ENCODE data around the gene VKORC1.

Gene VKORC1

GRCh38 chr16:31112711-31113110, 18.1 kb upstream of the VKORC1 start:
- TF ChIP-seq REST (IDR thresholded peaks at IDR 0.05; ENCODE audit: insufficient read depth in 1 of 2, low read depth in 2 of 2, low read length in 2 of 2) (no peak), FOXP2 (optimal IDR thresholded peaks at IDR 0.05; ENCODE audit: borderline replicate concordance, extremely low read depth, extremely low read length, insufficient read depth) (no peak), TAF1 (IDR thresholded peaks at IDR 0.05; ENCODE audit: borderline replicate concordance, insufficient read depth, low read length) (no peak), SIN3A (IDR thresholded peaks at IDR 0.05; ENCODE audit: borderline replicate concordance, insufficient read depth, low read length) (no peak), POLR2AphosphoS5 (IDR thresholded peaks at IDR 0.05; ENCODE audit: low read depth, low read length) (no peak)

- TF ChIP-seq FOXP2 (optimal IDR thresholded peaks at IDR 0.05; ENCODE audit: borderline replicate concordance, extremely low read depth, extremely low read length, insufficient read depth) (no peak), TAF1 (IDR thresholded peaks at IDR 0.05; ENCODE audit: borderline replicate concordance, insufficient read depth, low read length) (no peak), REST (IDR thresholded peaks at IDR 0.05; ENCODE audit: insufficient read depth in 1 of 2, low read depth in 2 of 2, low read length in 2 of 2) (no peak), SIN3A (IDR thresholded peaks at IDR 0.05; ENCODE audit: borderline replicate concordance, insufficient read depth, low read length) (no peak), POLR2AphosphoS5 (IDR thresholded peaks at IDR 0.05; ENCODE audit: low read depth, low read length) (no peak)
Observed at GRCh38 chr16:31111881-31112466, 17.4 kb upstream of the VKORC1 start.

- TF ChIP-seq REST (IDR thresholded peaks at IDR 0.05; ENCODE audit: insufficient read depth in 1 of 2, low read depth in 2 of 2, low read length in 2 of 2): no peak
Observed at GRCh38 chr16:31110106-31111034, 15.8 kb upstream of the VKORC1 start.

- TF ChIP-seq POLR2AphosphoS5 (IDR thresholded peaks at IDR 0.05; ENCODE audit: low read depth, low read length): no peak
- TF ChIP-seq SIN3A (IDR thresholded peaks at IDR 0.05; ENCODE audit: borderline replicate concordance, insufficient read depth, low read length): no peak
- TF ChIP-seq TAF1 (IDR thresholded peaks at IDR 0.05; ENCODE audit: borderline replicate concordance, insufficient read depth, low read length): no peak
- TF ChIP-seq FOXP2 (optimal IDR thresholded peaks at IDR 0.05; ENCODE audit: borderline replicate concordance, extremely low read depth, extremely low read length, insufficient read depth): no peak
- no peak for TF ChIP-seq REST (IDR thresholded peaks at IDR 0.05; ENCODE audit: insufficient read depth in 1 of 2, low read depth in 2 of 2, low read length in 2 of 2)
Observed at GRCh38 chr16:31109622-31110021, 15.0 kb upstream of the VKORC1 start.
